ENCODE results near the gene IQCK.

The IQCK gene

DNA sequence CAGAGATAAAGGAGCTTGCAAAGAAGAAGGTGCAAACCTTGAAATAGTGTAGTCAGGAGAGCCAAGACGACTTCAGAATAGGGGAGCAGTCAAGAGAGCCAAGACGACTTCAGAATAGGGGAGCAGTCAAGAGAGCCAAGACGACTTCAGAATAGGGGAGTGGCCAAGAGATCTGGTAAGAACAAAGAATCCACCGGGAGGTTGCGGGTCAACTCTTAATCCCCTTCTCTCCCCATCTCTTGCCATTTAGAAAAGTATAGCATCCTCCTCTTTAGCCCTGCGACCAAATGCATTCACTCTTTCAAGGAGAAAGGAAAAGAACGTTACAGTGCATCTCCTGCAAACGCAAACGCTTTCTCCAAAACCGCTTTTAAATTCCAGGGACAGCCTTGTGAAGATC is 757 bp upstream of the IQCK start:
- no peak for DNase-seq (ENCODE audit: low read depth, low spot score)

DNA sequence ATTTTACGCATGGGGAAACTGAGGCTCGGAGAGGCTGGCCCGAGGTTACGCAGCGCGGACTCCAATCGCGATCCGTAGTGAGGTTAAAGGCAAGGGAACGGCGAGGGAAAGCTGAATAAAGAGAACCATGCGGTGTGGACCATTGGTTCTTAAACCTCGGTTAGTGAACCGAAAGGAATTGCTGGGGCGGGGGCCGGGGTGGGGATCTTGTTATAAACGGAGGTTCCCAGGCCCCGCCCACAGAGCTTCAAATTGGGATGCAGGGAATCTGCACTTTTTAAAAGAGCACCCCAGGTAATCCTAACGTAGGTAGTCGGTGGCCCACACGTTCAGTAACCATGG is 524 bp downstream of the IQCK start:
- no peak for DNase-seq (ENCODE audit: low read depth, low spot score)

DNA sequence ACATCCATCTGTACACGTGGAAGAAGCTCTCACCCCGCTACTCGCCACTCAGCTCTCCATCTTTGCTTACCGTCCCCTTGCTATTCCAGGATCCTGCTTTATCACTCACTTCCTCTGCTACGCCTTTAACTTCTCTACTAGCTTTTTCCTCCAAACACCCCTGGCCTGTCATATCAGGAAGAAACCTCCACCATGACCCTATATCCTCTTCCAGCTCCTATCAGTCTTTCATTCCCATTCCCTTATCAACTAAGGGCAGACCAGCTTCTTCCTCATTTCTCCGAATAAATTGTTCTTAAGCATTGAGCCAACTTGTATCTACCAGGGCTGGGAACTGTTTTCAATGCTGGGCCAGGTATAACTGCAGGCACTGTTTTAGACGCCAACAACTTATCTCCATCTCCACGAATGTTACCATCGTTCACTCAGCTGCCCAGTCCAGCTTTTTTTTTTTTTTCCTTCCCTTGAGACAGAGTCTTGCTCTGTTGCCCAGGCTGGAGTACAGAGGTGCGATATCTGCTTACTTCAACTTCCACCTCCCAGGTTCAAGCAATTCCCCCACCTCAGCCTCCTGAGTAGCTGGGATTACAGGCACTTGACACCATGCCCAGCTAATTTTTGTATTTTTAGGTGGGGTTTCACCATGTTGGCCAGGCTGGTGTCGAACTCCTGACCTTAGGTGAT is 4.3 kb downstream of the IQCK start:
- no peak for DNase-seq (ENCODE audit: low read depth, low spot score)

DNA sequence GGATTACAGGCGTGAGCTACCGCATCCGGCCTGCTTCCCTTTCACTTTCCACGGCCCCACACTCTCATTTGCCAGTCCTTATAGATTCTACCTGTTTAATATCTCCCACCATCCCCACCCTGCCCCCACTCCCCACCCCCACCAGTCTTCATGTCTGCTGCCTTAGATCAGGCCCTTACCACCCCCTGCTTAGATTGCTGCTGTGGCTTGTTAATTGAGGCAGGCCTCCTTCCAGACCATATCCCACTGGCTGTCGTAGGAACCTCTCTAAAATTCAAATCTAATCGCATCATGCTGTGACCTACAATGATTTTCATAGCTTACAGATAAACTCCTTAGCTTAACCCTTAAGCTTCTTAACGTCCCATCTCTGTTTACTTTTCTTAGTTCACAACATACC is 4.9 kb downstream of the IQCK start:
- DNase-seq (ENCODE audit: low read depth, low spot score), result no peak

DNA sequence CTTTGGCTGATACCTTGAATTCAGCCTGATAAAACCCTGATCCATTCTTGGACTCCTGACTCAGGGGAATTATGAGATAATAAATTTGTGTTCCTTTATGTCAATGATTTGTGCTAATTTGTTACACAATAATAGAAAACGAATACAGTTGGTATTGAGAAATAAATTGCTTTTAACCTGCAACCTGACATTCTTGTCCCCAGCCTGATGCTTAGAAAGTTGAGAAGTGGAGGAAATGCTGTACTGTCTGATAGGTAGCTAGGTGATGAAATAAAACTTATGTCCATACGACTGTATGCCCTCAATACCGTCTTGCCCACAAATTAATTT is 10.5 kb downstream of the IQCK start:
- DNase-seq (ENCODE audit: low read depth, low spot score), result no peak

DNA sequence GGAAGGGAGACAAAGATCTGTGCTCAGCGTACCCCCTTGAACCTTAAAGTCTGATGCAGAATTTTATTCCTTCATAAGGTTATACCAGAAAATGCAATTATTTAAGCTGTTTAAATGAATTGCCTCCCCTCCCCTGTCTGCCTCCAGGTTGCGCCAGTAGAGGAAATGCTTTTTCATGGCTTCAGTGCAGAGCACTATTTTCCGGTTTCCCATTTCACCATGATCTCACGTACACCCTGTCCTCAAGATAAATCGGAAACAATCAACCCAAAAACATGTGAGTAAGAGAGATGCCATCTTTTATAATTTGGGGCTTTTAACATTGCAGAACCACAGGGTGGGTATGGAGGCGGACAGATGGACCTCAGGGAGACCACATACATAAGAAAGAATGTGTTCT is 15.5 kb downstream of the IQCK start:
- no peak for DNase-seq (ENCODE audit: low read depth, low spot score)

DNA sequence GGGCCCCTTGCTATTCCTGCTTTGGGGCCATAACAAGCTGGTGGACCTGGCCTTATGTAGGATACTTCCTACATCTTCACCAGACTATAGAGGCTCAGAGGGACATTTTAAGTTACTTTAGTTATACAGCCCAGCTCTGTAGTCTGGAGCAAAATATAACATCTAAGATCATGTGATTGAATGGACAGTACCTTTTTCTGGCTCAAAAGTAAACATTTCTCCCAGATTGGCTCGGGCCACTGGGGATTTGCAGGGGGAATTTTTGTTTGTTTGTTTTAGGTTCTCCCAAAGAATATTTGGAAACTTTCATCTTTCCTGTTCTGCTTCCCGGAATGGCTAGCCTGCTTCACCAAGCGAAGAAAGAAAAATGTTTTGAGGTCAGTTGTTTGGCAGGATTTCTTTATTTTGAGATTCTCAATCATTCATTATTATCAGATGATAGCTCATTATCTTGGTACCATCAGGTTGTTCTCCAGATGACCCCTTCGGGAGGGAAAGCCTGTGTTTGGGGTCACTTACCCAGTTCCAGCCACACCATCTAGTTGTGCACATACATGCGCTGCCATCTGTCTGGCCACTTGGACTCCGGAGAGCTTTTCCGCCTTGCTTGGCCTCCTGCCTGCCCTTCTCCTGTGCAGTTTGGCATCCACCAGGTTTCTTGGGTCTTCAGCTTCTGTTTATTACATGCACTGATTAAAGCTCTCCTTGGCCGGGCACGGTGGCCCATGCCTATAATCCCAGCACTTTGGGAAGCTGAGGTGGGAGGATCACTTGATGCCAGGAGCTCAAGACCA is 17.2 kb downstream of the IQCK start:
- DNase-seq (ENCODE audit: low read depth, low spot score), result no peak

DNA sequence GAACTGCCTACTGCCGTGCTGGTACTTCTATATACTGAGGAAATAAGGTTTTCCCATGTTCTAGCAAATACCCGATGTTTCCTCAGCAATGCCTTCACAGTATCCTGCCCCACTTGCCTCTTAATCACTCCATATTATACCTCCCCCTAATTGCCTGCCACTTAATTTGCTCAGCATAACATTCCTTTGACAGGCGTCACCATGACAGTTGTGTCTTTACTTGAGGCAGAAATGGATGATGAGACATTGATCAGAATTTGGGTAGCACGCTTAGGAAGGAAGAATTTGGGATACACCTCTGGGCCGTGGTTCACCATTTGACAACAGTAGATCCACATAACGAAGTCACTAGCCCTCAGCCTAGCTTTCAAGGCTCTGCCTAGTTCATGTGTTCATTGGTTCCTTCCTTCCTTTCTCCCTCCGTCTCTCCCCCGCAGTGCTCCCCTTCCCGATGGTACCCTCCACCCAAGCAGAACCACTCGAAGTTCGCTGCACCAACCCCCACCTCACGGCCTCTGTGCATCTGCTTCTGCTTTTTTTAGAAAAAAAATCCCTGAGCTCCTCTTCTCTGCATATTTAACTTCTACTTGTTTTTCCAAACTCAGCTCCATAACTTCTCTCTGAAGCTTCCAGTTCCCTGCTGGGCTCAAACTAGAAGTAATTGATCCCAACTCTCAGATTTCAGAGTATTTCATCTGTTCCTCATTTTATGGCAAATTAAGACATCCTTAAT is 19.4 kb downstream of the IQCK start:
- no peak for DNase-seq (ENCODE audit: low read depth, low spot score)

DNA sequence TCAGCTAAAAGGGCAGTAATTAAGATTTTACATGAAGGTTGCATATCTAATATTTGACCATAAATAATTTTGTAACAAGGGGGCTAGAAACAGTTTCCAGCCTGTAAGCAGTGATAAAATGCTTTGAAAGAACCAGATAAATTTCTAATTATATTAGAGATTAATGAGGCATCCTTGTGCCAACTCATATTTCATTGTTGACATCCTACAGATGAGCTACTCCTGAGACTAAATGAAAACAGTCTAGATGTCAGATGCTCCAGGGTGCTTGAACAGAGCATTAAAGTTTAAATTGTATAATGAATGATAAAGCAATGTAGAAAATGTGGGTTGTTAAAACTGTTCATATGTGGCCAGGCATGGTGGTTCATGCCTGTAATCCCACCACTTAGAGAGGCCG is 23.3 kb downstream of the IQCK start:
- no peak for DNase-seq (ENCODE audit: low read depth, low spot score)

DNA sequence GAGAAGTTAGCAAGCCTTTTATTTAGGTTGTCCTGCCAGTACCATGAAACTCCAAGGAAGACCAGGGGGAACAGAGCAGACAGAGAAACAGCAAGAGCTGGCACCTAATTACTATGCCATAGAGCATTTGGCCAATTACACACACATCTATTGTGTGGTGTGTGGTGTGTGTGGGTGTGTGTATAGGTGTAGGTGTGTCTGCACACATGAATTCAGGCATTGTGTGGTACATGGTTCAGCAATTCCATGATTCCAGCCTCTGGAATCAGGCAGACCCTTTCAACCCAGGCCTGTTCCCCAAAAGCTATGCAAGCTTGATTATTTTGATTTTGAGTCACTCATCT is 25.7 kb downstream of the IQCK start:
- no peak for DNase-seq (ENCODE audit: low read depth, low spot score)

DNA sequence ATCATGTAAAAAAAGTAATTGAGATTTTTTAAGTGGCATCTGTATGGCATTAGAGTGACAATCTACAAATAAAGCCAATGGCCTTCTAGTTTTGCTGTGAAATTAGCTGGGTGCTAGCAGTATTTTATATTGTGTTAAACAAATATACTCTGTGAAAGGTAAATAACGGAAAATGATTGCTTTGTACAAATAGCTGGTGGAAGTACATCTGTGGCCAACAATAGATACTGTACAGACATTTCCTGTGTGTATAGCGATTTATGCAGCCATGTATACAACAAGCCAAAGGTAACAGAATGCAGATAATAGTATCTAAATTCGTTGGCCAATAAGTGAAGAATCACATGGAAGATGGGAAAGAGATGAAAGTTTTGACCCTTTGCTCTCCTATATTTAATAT is 26.6 kb downstream of the IQCK start:
- DNase-seq (ENCODE audit: low read depth, low spot score), result no peak

DNA sequence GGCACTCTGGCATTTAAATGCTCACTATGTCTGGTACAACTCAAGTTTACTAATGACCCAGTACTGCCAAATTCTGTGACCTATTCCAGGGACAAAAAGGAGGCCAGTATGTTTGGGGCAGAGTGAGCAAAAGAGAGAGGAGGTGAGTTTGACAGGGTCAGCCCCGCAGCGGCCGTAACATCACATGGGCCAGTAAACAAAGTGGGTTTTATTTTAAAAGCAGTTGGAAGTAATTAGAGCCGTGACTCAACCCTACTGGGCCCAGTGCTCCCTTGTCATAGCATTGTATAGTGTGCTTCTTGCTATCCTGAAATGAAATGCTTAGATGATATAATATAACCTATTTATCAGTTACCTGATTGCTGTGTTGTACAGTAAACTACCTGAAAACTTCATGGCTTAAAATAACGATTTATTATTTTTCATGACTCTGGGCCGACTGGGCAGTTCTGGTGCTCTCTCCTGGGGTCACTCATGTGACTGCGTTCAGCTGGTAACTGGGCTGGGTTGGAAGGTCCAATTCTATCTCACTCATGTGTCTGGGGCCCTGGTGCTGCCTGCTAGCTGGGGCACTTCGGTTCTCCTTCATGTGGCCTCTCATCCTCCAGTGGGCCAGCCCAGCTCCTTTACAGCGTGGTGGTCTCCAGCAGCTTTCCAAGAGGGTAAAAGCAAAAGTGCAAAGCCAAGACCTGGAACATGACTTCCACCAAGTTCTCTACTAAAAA is 27.4 kb downstream of the IQCK start:
- DNase-seq (ENCODE audit: low read depth, low spot score), result no peak

DNA sequence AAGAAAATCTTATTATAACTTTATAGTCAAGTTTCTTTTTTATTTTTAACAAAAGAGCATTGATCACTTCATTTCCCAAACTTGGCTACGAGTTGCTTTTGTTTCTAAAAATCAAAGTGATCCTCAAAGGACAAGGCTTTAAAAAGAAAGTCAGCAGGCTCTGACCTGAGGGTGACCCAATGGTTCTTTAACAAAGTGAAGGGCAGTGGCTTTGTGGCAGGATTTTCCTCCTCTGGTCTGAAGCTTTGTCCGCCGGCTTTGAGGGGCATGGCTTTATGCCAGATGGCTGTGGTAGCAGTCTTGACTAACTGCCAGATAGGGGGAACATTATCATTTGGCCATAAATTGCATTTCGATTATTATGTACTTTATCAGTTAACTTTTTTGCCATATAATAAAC is 28.5 kb downstream of the IQCK start:
- DNase-seq (ENCODE audit: low read depth, low spot score), result no peak

DNA sequence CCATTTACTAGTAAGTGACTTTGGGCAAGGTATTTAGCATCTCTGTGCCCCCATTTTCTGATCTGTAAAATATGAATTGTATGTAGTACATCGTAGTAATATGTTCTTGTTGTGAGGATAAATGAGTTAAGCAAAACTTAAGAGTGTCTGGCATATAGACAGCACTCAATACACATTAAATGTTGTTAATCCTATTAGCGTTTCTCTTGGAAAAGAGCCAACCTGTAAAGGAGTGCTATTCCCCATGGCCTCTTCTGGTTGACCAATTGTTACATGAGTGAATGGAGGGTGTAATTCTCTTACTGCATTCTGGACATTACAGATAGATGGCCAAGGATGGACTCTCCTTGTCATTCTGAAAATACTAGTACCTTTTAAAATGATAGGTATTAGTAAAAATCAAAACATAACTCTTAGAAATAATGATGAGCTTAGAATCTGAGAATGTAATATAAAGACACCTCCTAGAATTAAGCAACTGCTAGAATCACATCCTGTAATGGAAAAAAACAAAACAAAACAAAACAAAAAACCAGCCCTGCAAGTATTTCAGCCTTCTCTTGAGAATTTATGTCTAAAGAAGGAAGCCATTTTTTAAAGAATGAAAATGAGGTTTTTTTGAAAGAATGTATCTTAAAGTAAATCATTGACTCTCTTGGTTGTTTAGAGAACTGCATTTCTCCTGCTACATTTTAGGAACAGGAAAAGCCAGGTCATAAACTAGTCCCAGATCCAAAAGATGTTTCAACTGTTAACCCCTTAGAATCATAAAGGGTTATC is 30.5 kb downstream of the IQCK start:
- DNase-seq (ENCODE audit: low read depth, low spot score), result no peak

DNA sequence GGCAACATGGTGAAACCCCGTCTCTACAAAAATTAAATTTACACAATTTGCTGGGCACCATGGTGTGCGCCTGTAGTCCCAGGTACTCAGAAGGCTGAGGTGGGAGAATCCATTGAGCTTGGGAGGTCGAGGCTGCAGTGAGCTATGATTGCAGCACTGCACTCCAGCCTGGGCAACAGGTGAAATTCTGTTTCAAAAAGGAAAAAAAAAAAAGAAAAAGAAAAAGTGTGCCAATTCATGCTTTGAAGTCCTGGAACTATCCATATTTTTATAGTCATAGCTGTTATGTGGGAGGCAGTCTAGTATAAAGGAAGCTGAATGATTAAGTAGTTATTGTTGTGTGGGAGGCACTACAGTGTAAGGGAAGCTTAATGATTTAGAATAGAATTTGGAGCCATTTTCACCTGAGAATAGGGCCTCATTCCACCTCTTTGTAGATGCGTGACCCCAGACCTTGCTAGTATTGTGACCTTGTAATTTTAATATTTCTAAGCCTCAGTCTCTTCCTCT is 31.6 kb downstream of the IQCK start:
- DNase-seq (ENCODE audit: low read depth, low spot score), result no peak

DNA sequence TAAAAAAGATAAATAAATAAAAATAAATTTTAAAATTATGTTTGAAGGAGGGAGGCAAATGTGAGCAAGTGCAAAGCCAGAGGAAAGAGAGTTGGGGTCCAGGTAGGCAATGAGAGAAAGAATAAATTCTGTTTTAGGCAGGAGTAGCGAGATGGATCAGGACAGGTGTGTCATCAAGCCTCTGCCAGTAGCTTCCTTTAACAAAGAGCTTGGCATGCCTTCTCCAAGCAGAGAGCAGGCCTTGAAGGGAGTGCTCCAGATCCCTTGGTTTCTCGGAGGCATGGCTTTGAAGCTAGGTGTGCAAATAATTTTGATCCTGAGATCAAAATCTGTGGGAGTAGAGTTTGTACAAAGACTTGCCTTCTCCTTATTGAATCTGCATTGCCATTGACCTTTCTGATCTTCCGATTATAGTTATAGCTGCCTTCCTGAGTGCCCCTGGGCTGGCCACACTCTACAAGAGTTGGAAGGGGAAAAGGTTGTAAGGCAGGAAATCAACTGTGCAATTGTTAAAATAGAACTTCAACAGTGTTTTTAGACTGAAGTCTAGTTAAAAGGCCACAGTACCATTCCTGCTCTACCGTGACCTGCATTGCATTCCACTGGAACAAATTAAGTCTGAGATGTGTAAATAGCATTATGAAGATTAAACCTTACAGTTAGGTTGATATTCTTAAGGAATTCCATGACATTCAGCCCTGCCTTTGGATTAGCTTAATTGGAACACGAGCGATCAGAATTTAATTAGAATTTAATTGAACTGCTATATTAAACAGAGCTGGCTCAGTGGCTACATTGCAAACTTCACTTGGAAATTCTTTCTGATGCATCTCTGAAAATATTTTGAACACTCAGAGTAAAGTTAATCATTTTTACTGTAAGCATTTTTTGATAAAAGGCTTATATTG is 33.7 kb downstream of the IQCK start:
- no peak for DNase-seq (ENCODE audit: low read depth, low spot score)

DNA sequence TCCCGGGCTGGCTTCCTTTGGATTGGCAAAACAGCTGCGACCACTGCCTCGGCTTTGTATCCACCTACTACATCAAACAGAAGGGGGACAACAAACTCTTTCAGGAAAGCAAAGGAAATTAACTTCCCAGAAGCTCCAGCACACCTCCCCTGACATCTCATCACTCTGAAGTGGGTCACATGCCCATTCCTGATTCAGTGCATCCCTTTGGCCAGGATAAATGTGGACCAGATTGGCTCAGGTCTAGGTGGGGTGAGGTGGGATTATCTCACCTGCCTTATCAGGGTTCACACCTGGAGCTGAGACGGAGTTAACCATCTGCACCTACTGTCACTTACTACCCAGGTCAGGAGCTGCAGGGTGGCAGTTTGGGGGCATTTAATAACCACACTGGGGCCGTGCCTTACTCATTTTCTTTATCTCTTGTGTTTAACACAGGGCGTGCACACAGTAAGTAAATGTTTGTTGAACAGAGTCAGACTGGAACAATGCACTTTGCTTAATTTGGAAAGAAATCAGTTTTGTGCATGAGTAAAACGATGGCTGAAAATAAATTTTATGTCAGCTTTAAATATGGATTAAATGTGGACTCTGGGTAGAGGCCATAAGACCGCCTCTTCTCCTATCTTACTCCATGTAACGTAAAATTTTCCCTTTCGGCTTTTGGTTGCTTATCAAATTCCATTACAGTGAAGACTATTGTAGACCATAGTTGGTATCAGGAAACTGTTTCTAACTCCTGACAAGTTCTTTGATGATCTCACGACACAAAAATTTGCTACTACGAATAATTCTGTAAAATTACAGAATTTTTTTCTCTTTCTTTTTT is 36.0 kb downstream of the IQCK start:
- no peak for DNase-seq (ENCODE audit: low read depth, low spot score)

DNA sequence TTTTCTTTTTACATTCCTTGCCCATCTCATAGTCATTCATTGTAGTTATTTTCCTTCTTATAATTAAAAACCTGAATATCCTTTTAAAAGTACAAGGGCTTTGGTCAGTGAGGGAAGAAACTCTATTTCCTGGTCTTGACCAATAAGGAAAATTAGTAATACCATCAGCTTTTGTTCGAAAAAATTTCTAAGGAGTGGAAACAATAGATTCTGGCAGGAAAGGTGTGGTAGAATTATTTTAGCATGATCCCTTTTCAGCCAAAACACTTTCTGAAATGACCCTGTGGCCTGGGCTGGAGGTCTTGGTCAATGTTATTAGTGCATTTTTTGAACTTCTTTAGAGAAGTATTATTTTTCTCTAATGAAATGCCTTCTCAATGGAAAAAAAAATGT is 36.6 kb downstream of the IQCK start:
- no peak for DNase-seq (ENCODE audit: low read depth, low spot score)

DNA sequence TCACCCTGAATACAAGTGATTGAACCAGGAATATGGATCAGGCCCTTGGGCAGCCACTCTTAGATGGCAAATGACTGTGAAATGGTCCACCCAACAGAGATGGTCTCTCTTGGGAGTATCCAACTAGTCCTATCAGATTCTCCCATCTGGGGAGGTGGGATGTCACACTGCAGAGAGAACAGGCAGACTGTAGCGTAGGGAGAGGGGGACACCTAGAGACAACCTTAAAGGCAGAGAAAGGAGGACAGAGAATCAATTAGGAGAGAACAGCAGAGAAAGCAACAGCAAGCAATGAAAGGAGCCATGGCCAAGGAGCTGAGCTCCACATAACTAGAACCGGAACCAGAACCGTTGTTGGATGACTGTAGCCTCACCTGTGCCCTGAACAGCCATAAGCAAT is 37.2 kb downstream of the IQCK start:
- DNase-seq (ENCODE audit: low read depth, low spot score), result no peak

DNA sequence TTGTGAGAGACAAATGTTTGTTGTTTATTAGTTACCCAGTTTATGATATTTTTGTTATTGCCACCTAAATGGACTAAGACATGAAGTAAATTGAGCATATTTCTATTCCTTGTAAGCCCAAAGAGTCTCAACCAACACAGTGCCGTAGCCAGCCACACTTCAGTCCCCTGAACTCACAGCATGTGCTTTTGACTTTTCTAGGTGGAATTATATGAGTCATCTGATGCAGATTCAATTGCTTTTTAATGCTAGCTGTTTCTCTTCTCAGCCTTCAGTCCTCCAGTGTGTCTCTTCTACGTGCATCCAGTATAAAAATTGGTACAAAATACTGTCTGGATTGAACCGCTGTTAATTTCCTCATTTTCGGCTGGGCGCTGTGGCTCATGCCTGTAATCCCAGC is 39.0 kb downstream of the IQCK start:
- no peak for DNase-seq (ENCODE audit: low read depth, low spot score)

Measured in activated naive CD8-positive, alpha-beta T cell treated with anti-CD3 and anti-CD28 coated beads, Interleukin-2, amount 50 U/mL, for 16 hours (primary cell).